H54 (cell line): Measurements from ENCODE around the gene CDKN2AIPNL.
"Not testable (repeated sequence)": the region's sequence is repeated elsewhere in the genome, so short reads cannot be mapped to it uniquely, and the experiment has no call there.

Experiments used
- DNase-seq: peaks from one replicate; pipeline ENCODE4 v3.0.0; 2011; ENCODE audit warnings: low spot score, mixed read lengths; ENCODE audit not compliant: insufficient read length
- FAIRE-seq: peaks from 3 replicates; lab custom pipeline; 2011; peaks lifted over from hg19 to GRCh38; lab: Jason Lieb, UNC
- POLR2A ChIP-seq: IDR thresholded peaks from 2 replicates; pipeline ENCODE4 v1.6.1; 2011; ENCODE audit warnings: low read depth, mild to moderate bottlenecking, low read length

Gene CDKN2AIPNL

DNA sequence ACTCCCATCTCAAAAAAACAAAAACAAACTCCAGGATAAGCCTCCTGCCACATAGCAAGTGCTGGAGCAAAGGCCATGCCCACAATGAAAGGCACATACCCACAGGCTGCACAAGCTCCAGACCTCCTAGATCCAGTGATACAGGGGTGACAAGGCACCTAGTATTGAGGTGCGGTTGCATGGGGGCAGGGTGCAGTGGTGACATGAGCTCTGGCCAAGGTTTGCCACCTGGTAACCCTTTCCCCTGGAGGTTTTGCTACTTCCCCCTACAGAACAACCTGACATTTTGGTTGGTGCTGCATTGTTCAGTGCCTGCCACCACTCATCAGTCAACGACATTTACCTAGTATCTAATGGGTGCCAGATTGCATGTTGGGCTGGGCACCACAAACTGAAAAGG lies 14.5 kb downstream of the CDKN2AIPNL start:
- TF ChIP-seq POLR2A, result no peak
- FAIRE-seq (no peak), DNase-seq (no peak)

DNA sequence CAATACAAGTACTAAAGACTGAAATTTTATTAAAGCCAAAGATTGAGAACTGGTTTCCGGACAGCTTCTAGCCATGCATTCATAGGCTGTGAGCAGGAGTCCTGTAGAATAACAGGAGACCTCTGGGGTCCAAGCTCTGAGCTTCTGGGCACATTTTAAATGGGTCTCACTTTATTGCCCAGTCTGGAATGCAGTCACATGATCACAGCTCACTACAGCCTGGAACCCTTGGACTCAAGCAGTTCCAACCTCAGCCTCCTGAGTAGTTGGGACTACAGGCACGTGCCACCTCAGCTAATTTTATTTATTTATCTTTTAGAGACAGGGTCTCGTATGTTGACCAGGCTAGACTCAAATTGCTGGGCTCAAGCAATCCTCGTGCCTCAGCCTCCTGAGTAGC lies 15.4 kb downstream of the CDKN2AIPNL start:
- no peak for TF ChIP-seq POLR2A
- DNase-seq (no peak), FAIRE-seq (no peak)

GRCh38 chr5:134394932-134395331 lies 16.7 kb downstream of the CDKN2AIPNL start:
- TF ChIP-seq POLR2A, result no peak
- FAIRE-seq (no peak), DNase-seq (peak; percentile 18)

- DNase-seq (no peak), FAIRE-seq (no peak)
- no peak for TF ChIP-seq POLR2A
Measured at GRCh38 chr5:134392301-134392700, 19.4 kb downstream of the CDKN2AIPNL start.

- FAIRE-seq (no peak), DNase-seq (no peak)
- TF ChIP-seq POLR2A, result no peak
Measured at GRCh38 chr5:134387443-134387842, 24.2 kb downstream of the CDKN2AIPNL start.

GRCh38 chr5:134383980-134384697 lies 27.5 kb downstream of the CDKN2AIPNL start:
- no peak for TF ChIP-seq POLR2A
- FAIRE-seq, result no peak
- no peak for DNase-seq

DNA sequence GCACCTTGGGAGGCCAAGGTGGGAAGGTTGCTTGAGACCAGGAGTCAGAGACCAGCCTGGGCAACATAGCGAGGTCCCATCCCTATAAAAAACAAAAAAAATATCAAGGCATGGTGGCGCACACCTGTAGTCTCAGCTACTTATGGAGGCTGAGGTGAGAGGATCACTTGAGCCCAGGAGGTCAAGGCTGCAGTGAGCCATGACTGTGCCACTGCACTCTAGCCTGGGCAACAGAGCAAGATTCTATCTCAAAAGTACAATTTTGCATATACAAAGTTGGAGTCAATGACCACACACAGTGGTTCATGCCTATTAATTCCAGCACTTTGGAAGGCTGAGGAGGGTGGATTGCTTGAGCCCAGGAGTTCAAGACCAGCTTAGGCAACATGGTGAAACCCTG lies 29.5 kb downstream of the CDKN2AIPNL start:
- not testable (repeated sequence) for DNase-seq, FAIRE-seq

GRCh38 chr5:134380346-134380745 lies 31.3 kb downstream of the CDKN2AIPNL start:
- DNase-seq, result no peak
- FAIRE-seq, result no peak
- TF ChIP-seq POLR2A, result no peak

- DNase-seq (no peak), FAIRE-seq (no peak)
- no peak for TF ChIP-seq POLR2A
Measured at GRCh38 chr5:134374232-134374631, 37.4 kb downstream of the CDKN2AIPNL start.

- DNase-seq, FAIRE-seq: not testable (repeated sequence)
Measured at GRCh38 chr5:134373633-134374032, 38.0 kb downstream of the CDKN2AIPNL start.

DNA sequence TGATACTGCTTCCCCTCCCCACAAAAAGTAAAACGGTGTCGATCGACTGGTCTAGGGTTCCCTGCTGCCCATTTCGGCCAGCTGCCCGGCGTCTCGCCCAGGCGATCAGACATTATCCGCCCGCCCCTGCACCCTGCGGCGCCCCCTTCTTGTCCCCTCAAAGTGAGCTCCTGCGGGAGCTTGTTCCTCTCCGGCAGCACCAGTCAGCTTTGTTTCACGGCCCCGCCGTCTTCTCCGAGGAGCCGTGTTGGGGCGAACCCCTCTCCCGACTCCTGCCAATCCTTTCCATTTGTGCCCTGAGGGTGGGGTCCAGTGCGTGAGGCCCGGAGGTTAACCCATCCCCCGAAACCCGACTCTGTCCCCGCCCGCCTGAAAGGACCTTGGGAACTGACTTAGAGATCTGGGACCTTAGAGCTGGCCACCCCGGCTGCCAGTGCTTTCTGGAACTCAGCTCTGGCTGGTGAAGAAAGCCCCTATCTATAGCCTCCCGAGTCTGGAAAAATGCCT lies 39.8 kb downstream of the CDKN2AIPNL start:
- TF ChIP-seq POLR2A, result peak; percentile 41
- DNase-seq (peak; percentile 12), FAIRE-seq (no peak)

- FAIRE-seq, result peak; percentile 88
- DNase-seq, result peak; percentile 86
Measured at GRCh38 chr5:134370871-134371833, 40.5 kb downstream of the CDKN2AIPNL start, which contains the start of gene UBE2B. TSS of gene UBE2B (plus strand) at chr5:134371569. CDS start at chr5:134371596, 27 bp downstream.

GRCh38 chr5:134370311-134370870 lies 41.3 kb downstream of the CDKN2AIPNL start:
- no peak for TF ChIP-seq POLR2A
- DNase-seq, result no peak

More at GRCh38 chr5:134370871-134371833, 40.5 kb downstream of the CDKN2AIPNL start, which contains the start of gene UBE2B:
- peak; percentile 45; the same call in 1 of the 2 replicates for TF ChIP-seq POLR2A

More at GRCh38 chr5:134370311-134370870, 41.3 kb downstream of the CDKN2AIPNL start:
- no peak for FAIRE-seq
